ENCODE results near the gene PHC1. TPM values are rescaled to one million over a fixed set of nuclear protein-coding genes. Genes with fewer than 3 reads are reported as not detected.

Gene PHC1
- total RNA-seq, 4 donors from 2014 or later: 28.8 to 87.0 (median 37.6) TPM

GRCh38 chr12:8903646-8904045 lies 10.7 kb upstream of the PHC1 start:
- no peak overlapping the region for H3K4me3 ChIP-seq
- WGBS, 2 donors: 73 to 78% methylated on average over 3 of the region's 3 CpGs
- no peak for DNase-seq (ENCODE audit: low spot score in 2 of 2)
- no peaks in the 10 kb centered on the region for H3K27me3 ChIP-seq
- H3K36me3 ChIP-seq: no peaks in the 10 kb centered on the region
- no peaks in the 10 kb centered on the region for H3K9me3 ChIP-seq
- no peaks in the 10 kb centered on the region for H3K4me1 ChIP-seq
- TF ChIP-seq POLR2A (IDR thresholded peaks at IDR 0.05) (no peak), EP300 (IDR thresholded peaks at IDR 0.05) (no peak), CTCF (IDR thresholded peaks at IDR 0.05) (no peak)
- no peak overlapping the region for H3K27ac ChIP-seq

GRCh38 chr12:8904665-8905064 lies 9.6 kb upstream of the PHC1 start:
- H3K9me3 ChIP-seq: no peaks in the 10 kb centered on the region
- no peaks in the 10 kb centered on the region for H3K27me3 ChIP-seq
- no peaks in the 10 kb centered on the region for H3K36me3 ChIP-seq
- DNase-seq (ENCODE audit: low spot score in 2 of 2): no peak
- TF ChIP-seq POLR2A (IDR thresholded peaks at IDR 0.05) (no peak), EP300 (IDR thresholded peaks at IDR 0.05) (no peak), CTCF (IDR thresholded peaks at IDR 0.05) (no peak)
- no peaks in the 10 kb centered on the region for H3K4me1 ChIP-seq
- H3K27ac ChIP-seq: no peak overlapping the region
- H3K4me3 ChIP-seq: no peak overlapping the region

GRCh38 chr12:8905546-8905945 lies 8.8 kb upstream of the PHC1 start:
- 61 to 69% methylated on average over 10 of the region's 10 CpGs for WGBS, 2 donors
- H3K27ac ChIP-seq: no peak overlapping the region
- TF ChIP-seq POLR2A (IDR thresholded peaks at IDR 0.05) (no peak), CTCF (IDR thresholded peaks at IDR 0.05) (no peak), EP300 (IDR thresholded peaks at IDR 0.05) (no peak)

GRCh38 chr12:8906266-8907180 lies 7.8 kb upstream of the PHC1 start:
- 82 to 83% methylated on average over 16 of the region's 16 CpGs for WGBS, 2 donors

More at GRCh38 chr12:8905546-8905945, 8.8 kb upstream of the PHC1 start:
- H3K36me3 ChIP-seq: no peaks in the 10 kb centered on the region
- no peak for DNase-seq (ENCODE audit: low spot score in 2 of 2)
- H3K27me3 ChIP-seq: no peaks in the 10 kb centered on the region
- no peak overlapping the region for H3K4me3 ChIP-seq
- H3K9me3 ChIP-seq: no peaks in the 10 kb centered on the region
- H3K4me1 ChIP-seq: no peaks in the 10 kb centered on the region

More at GRCh38 chr12:8906266-8907180, 7.8 kb upstream of the PHC1 start:
- DNase-seq (ENCODE audit: low spot score in 2 of 2): no peak
- H3K4me1 ChIP-seq: no peaks in the 10 kb centered on the region
- no peak overlapping the region for H3K4me3 ChIP-seq
- TF ChIP-seq POLR2A (IDR thresholded peaks at IDR 0.05) (no peak), CTCF (IDR thresholded peaks at IDR 0.05) (no peak), EP300 (IDR thresholded peaks at IDR 0.05) (no peak)
- H3K27ac ChIP-seq: no peak overlapping the region
- H3K27me3 ChIP-seq: no peaks in the 10 kb centered on the region
- H3K9me3 ChIP-seq: no peaks in the 10 kb centered on the region
- no peaks in the 10 kb centered on the region for H3K36me3 ChIP-seq
